GM12878 (cell line): ENCODE results near the gene C10orf105. TPM values are rescaled to one million over a fixed set of nuclear protein-coding genes. Genes with fewer than 3 reads are reported as not detected.

Source experiments
- ATAC-seq: fragments of 200-7000 bp; cut with Tn5 transposase; 3 replicates; pipeline ENCODE4 v1.9.1; 2020; ENCODE audit warnings: mild to moderate bottlenecking, moderate library complexity
- BruUV-seq: library from RNA; stranded (reverse); fragments of 400-500 nt; replicated peaks from 2 replicates; lab custom pipeline; 2021; lab: Mats Ljungman, UMichigan
- CTCF ChIA-PET: fragments of 300-600 bp; sonication (Branson Sonifier 250); formaldehyde crosslinking; extraction: SDS; loops from one replicate; lab custom pipeline; 2021; ENCODE audit warnings: inconsistent platforms; lab: Yijun Ruan, JAX
- POLR2A ChIA-PET: fragments of 350-600 bp; formaldehyde crosslinking; extraction: SDS; loops from one replicate; lab custom pipeline; 2021; ENCODE audit warnings: inconsistent platforms; lab: Charles Lee
- RAD21 ChIA-PET: fragments of 300-600 bp; sonication (Branson Sonifier 250); formaldehyde crosslinking; loops from one replicate; lab custom pipeline; 2023; ENCODE audit warnings: antibody characterized with exemption; ENCODE audit not compliant: unreplicated experiment; lab: Charles Lee
- SMC1A ChIA-PET: fragments of 300-600 bp; sonication (Branson Sonifier 250); formaldehyde crosslinking; loops from one replicate; lab custom pipeline; 2023; ENCODE audit not compliant: unreplicated experiment, uncharacterized antibody; lab: Charles Lee
- DNase-seq: peaks from one replicate; pipeline ENCODE4 v3.0.0-alpha.2; 2011; ENCODE audit warnings: low read depth, low spot score
- FAIRE-seq: peaks from 3 replicates; lab custom pipeline; 2011; peaks lifted over from hg19 to GRCh38; lab: Jason Lieb, UNC
- H2AFZ ChIP-seq: 2 replicates; pipeline ENCODE4 v1.6.0; 2011; ENCODE audit warnings: low read depth, low read length, control low read depth; ENCODE audit not compliant: control insufficient read depth
- H3K27ac ChIP-seq: 2 replicates; pipeline ENCODE4 v1.5.1; 2011; ENCODE audit warnings: control low read depth; ENCODE audit not compliant: control insufficient read depth, insufficient read depth
- H3K27me3 ChIP-seq, 2 experiments: replicated peaks in 1 of 2; 2 replicates each; pipeline versions ENCODE4 v1.6.0 to v1.6.1; 2011; ENCODE audit warnings: low read length in 1 of 2; ENCODE audit not compliant: control insufficient read depth in 2 of 2, insufficient read depth in 2 of 2
- H3K36me3 ChIP-seq, 2 experiments: 2 replicates each; pipeline ENCODE4 v1.5.1; 2011; ENCODE audit warnings: low read length in 1 of 2; ENCODE audit not compliant: control insufficient read depth in 2 of 2, insufficient read depth in 2 of 2
- H3K4me1 ChIP-seq: 2 replicates; pipeline ENCODE4 v1.6.1; 2011; ENCODE audit warnings: mild to moderate bottlenecking, low read length, moderate library complexity, mixed read lengths; ENCODE audit not compliant: control insufficient read depth, insufficient read depth
- H3K4me2 ChIP-seq: 2 replicates; pipeline ENCODE4 v1.6.0; 2011; ENCODE audit warnings: control low read depth; ENCODE audit not compliant: control insufficient read depth, insufficient read depth
- H3K4me3 ChIP-seq: fragments of 200-600 bp; sonication (generic); 2 replicates; pipeline ENCODE4 v1.5.1; 2016
- H3K79me2 ChIP-seq: 2 replicates; pipeline ENCODE4 v1.6.0; 2011; ENCODE audit warnings: low read length; ENCODE audit not compliant: control insufficient read depth, insufficient read depth
- H3K9ac ChIP-seq: 2 replicates; pipeline ENCODE4 v1.8.0; 2011; ENCODE audit warnings: low read length, control low read depth, mixed read lengths; ENCODE audit not compliant: control insufficient read depth, insufficient read depth
- H3K9me3 ChIP-seq: replicated peaks from 3 replicates; pipeline ENCODE4 v1.5.1; 2011; ENCODE audit warnings: mild to moderate bottlenecking, low read length; ENCODE audit not compliant: control insufficient read depth, insufficient read depth
- H4K20me1 ChIP-seq: 2 replicates; pipeline ENCODE4 v1.6.0; 2011; ENCODE audit not compliant: control insufficient read depth, insufficient read depth
- BACH1 ChIP-seq: fragments of 450-650 bp; IDR thresholded peaks from 2 replicates; pipeline ENCODE4 v1.6.1; 2017; ENCODE audit warnings: mild to moderate bottlenecking, borderline replicate concordance
- CHD1 ChIP-seq: IDR thresholded peaks from 2 replicates; pipeline ENCODE4 v1.6.1; 2012; ENCODE audit warnings: low read depth, low read length, improper control_type of control experiment
- ETV6 ChIP-seq, 2 experiments: fragments of 450-650 bp in 1 of 2; IDR thresholded peaks in 1 of 2; conservative IDR thresholded peaks in 1 of 2; 2 replicates each; pipeline ENCODE4 v1.6.1; 2014; ENCODE audit warnings: antibody characterized with exemption in 1 of 2, borderline replicate concordance in 1 of 2, low read depth in 1 of 2, mild to moderate bottlenecking in 1 of 2, moderate library complexity in 1 of 2
- IKZF2 ChIP-seq, 2 experiments: fragments of 450-650 bp; IDR thresholded peaks; 2 replicates each; pipeline ENCODE4 v1.6.1; 2017; ENCODE audit warnings: mild to moderate bottlenecking in 2 of 2, moderate library complexity in 2 of 2
- NBN ChIP-seq: fragments of 450-650 bp; IDR thresholded peaks from 2 replicates; pipeline ENCODE4 v1.6.1; 2016
- NR2C1 ChIP-seq: fragments of 450-650 bp; IDR thresholded peaks from 2 replicates; pipeline ENCODE4 v1.6.1; 2017; ENCODE audit warnings: antibody characterized with exemption, mild to moderate bottlenecking, moderate library complexity
- POLR2A ChIP-seq: IDR thresholded peaks from 2 replicates; pipeline ENCODE4 v1.6.1; 2011; ENCODE audit warnings: low read depth, mild to moderate bottlenecking, low read length
- POU2F2 ChIP-seq: IDR thresholded peaks from 3 replicates; pipeline ENCODE4 v1.6.1; 2011; ENCODE audit warnings: low read depth, mild to moderate bottlenecking, low read length, borderline replicate concordance
- RAD21 ChIP-seq: IDR thresholded peaks from 2 replicates; pipeline ENCODE4 v1.6.1; 2011; ENCODE audit warnings: mild to moderate bottlenecking, low read depth, low read length, moderate library complexity; ENCODE audit not compliant: insufficient read depth
- SPI1 ChIP-seq: IDR thresholded peaks from 2 replicates; pipeline ENCODE4 v1.6.1; 2011; ENCODE audit warnings: low read depth, mild to moderate bottlenecking, low read length, moderate library complexity, borderline replicate concordance; ENCODE audit not compliant: insufficient read depth
- YY1 ChIP-seq: IDR thresholded peaks from 2 replicates; pipeline ENCODE4 v1.6.1; 2011; ENCODE audit warnings: low read depth, mild to moderate bottlenecking, low read length
- ZBED1 ChIP-seq: IDR thresholded peaks from 2 replicates; pipeline ENCODE4 v1.6.1; 2016; ENCODE audit warnings: borderline replicate concordance
- WGBS: methylation state at CpG from one replicate; pipeline ENCODE4 v1.1.6; 2016; ENCODE audit warnings: low lambda C conversion rate; ENCODE audit not compliant: insufficient replicate concordance, insufficient coverage; ENCODE audit errors: missing lambda C conversion rate; 5-methylcytosine and 5-hydroxymethylcytosine counted together
- in situ Hi-C: fragments of 300-500 bp; cut with MboI; formaldehyde crosslinking; loops from 9 replicates; pipeline ENCODE4 v1.14.3; 2018; ENCODE audit warnings: mixed read lengths
- intact Hi-C: fragments of 100-400 bp; cut with micrococcal nuclease; formaldehyde crosslinking; loops from one replicate; pipeline ENCODE4 v1.14.2; 2022; ENCODE audit not compliant: unreplicated experiment
- polyA plus RNA-seq, 11 experiments: library from polyadenylated mRNA; depleted of rRNA in 4 of 11; unstranded in 6 of 11; stranded (reverse) in 5 of 11; fragments of >200 nt; fragmentation: Nextera tagmentation in 4 of 11; fragmentation: Illumina TruSeq in 1 of 11; extraction: Ambion mirVana in 4 of 11; extraction: Trizol in 1 of 11; gene quantifications; 1 replicate in 1 of 11; 2 replicates in 10 of 11; pipeline versions ENCODE4 v1.2.1 to v1.2.3, GENCODE V29; 2011 to 2016; ENCODE audit warnings: inconsistent platforms in 2 of 11, missing spikeins in 2 of 11, low read depth in 1 of 11
- total RNA-seq, 4 experiments: library from RNA; depleted of rRNA in 3 of 4; stranded (reverse); fragments of >200 nt in 3 of 4; fragmentation: Illumina TruSeq in 1 of 4; extraction: Trizol in 1 of 4; gene quantifications; 2 replicates each; pipeline versions ENCODE4 v1.2.1 to v1.2.3, GENCODE V29; 2013 to 2021
- TF ChIP-seq, protein P1 (sequence below): IDR thresholded peaks from 2 replicates; pipeline ENCODE4 v1.6.1; 2012; ENCODE audit warnings: mild to moderate bottlenecking, low read depth, low read length
- TF ChIP-seq, protein P2 (sequence below): fragments of 450-650 bp; IDR thresholded peaks from 2 replicates; pipeline ENCODE4 v1.6.1; 2017; ENCODE audit warnings: low read depth, mild to moderate bottlenecking, moderate library complexity
- TF ChIP-seq, protein P3 (sequence below): fragments of 450-650 bp; IDR thresholded peaks from 2 replicates; pipeline ENCODE4 v1.6.1; 2016; ENCODE audit warnings: mild to moderate bottlenecking

Gene C10orf105
- total and polyA plus RNA-seq, 10 of the 15 experiments (the other 5 are each of a cell fraction or from before 2014, with no cell fraction given) = 0.04 to 0.06 (median 0.05) TPM; not detected in 7

DNA sequence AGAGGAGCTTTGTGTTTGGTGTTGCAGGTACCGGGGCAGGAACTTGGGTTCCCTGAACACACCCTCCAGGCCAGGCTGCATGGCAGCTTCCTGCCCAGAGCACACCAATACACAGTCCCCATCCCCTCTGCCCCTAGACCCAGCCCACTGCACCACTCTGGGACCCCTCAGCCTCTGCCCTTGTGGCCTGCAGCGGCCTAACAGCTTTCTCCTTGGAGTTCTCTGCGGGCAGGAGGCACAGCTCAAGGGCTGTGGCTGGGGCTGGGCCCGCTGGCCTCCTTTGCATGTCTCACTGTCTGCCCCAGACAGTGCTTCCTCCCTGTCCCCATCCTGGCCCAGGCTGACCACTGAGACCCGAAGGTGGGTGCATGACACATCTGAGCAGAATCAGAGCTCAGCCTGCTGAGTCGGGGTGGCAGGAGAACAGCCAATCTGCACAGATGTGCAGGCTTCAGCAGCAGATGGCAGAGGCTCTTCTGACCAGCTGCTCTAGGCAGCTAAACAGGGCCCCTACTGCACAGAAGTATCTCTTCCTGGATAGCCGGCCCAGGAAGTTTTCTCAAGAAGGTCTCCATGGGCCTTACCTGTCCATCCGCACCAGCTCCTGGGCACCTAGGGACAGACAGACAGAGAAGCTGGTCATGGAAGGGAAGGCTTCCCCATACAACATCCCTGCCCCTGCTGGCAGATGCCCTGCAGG, 33.0 kb upstream of the C10orf105 start (continued):
- TF ChIP-seq, protein P1, sequence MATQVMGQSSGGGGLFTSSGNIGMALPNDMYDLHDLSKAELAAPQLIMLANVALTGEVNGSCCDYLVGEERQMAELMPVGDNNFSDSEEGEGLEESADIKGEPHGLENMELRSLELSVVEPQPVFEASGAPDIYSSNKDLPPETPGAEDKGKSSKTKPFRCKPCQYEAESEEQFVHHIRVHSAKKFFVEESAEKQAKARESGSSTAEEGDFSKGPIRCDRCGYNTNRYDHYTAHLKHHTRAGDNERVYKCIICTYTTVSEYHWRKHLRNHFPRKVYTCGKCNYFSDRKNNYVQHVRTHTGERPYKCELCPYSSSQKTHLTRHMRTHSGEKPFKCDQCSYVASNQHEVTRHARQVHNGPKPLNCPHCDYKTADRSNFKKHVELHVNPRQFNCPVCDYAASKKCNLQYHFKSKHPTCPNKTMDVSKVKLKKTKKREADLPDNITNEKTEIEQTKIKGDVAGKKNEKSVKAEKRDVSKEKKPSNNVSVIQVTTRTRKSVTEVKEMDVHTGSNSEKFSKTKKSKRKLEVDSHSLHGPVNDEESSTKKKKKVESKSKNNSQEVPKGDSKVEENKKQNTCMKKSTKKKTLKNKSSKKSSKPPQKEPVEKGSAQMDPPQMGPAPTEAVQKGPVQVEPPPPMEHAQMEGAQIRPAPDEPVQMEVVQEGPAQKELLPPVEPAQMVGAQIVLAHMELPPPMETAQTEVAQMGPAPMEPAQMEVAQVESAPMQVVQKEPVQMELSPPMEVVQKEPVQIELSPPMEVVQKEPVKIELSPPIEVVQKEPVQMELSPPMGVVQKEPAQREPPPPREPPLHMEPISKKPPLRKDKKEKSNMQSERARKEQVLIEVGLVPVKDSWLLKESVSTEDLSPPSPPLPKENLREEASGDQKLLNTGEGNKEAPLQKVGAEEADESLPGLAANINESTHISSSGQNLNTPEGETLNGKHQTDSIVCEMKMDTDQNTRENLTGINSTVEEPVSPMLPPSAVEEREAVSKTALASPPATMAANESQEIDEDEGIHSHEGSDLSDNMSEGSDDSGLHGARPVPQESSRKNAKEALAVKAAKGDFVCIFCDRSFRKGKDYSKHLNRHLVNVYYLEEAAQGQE = no peak

DNA sequence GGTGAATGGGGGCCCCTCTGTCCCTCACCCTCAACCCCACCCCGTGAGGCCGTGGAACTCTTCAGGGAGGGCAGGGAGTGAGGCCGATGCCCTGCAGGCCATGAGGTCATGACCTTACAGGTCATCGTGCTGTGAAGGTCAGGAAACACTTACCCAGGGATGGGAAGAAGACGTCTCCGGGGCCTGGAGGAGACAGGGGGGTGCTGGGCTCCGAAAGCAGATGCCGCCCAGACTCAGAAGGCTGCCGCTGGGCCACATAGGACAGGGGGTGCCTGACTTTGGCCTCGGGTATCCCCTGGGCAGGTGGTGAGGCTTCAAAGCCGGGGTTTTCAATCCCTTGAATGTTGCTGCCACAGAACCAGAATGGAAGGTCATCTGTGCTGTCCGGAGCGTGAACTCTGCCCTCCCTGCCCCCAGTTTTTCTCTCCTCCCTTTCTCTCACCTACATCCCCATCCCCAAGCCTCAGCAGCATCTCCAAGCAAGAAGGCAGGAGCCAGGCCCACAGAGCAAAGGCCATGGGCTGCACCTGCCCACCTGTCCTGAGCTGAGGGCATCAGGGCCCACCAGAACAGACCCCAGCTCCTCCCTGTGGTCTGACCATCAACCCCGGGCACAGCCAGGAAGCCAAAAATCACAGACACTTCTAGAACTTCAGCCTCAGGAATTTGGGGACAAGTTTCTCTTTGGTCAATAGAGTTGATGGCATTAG, 32.1 kb upstream of the C10orf105 start:
- H3K36me3 ChIP-seq = peaks cover 0 to 2% of the 10 kb centered on the region in 2 experiments; a peak in 1 of 4 replicates
- BruUV-seq = no TSS peak
- ChIA-PET POLR2A (interaction anchor here (1.1 kb wide), 1 partner anchor 15 kb away, joined by 3 read pairs; no protein-coding TSS in a partner anchor), RAD21 (interaction anchor here (1.4 kb wide), 1 partner anchor 21 kb away, joined by 3 read pairs; no protein-coding TSS in a partner anchor), CTCF (interaction anchor here (1.6 kb wide), 1 partner anchor 21 kb away, joined by 4 read pairs; no protein-coding TSS in a partner anchor), SMC1A (interaction anchor here (1.7 kb wide), 1 partner anchor 15 kb away, joined by 9 read pairs; no protein-coding TSS in a partner anchor)
- H3K9me3 ChIP-seq = no peaks in the 10 kb centered on the region
- DNase-seq = no peak
- H3K4me1 ChIP-seq = peaks cover 52% of the 10 kb centered on the region
- no peak overlapping the region for H3K9ac ChIP-seq
- H3K4me3 ChIP-seq = no peak overlapping the region
- no peaks in the 10 kb centered on the region for H3K79me2 ChIP-seq
- WGBS = 76% methylated on average over 14 of the region's 14 CpGs
- H4K20me1 ChIP-seq = no peaks in the 10 kb centered on the region
- no peak overlapping the region for H3K4me2 ChIP-seq
- in situ Hi-C loops = no loop called here
- FAIRE-seq = no peak
- intact Hi-C loops = no loop called here
- no peak overlapping the region for H3K27ac ChIP-seq
- H2AFZ ChIP-seq = no peak overlapping the region
- no peak for ATAC-seq
- no peaks in the 10 kb centered on the region; a peak in 1 of 4 replicates for H3K27me3 ChIP-seq
- TF ChIP-seq, protein P2, sequence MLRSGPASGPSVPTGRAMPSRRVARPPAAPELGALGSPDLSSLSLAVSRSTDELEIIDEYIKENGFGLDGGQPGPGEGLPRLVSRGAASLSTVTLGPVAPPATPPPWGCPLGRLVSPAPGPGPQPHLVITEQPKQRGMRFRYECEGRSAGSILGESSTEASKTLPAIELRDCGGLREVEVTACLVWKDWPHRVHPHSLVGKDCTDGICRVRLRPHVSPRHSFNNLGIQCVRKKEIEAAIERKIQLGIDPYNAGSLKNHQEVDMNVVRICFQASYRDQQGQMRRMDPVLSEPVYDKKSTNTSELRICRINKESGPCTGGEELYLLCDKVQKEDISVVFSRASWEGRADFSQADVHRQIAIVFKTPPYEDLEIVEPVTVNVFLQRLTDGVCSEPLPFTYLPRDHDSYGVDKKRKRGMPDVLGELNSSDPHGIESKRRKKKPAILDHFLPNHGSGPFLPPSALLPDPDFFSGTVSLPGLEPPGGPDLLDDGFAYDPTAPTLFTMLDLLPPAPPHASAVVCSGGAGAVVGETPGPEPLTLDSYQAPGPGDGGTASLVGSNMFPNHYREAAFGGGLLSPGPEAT = no peak
- TF ChIP-seq ETV6 (conservative IDR thresholded peaks at IDR 0.05 in 1 of 2, IDR thresholded peaks at IDR 0.05 in 1 of 2; ENCODE audit: borderline replicate concordance in 1 of 2, low read depth in 1 of 2) = no peak
- TF ChIP-seq POU2F2 = no peak
- no peak for TF ChIP-seq IKZF2 (IDR thresholded peaks at IDR 0.05)
- no peak for TF ChIP-seq BACH1
- TF ChIP-seq SPI1 = no peak
- no peak for TF ChIP-seq CHD1
- TF ChIP-seq POLR2A = no peak
- TF ChIP-seq ZBED1 = no peak
- no peak for TF ChIP-seq NBN
- TF ChIP-seq NR2C1 = no peak
- no peak for TF ChIP-seq RAD21
- TF ChIP-seq YY1 = no peak
- TF ChIP-seq, protein P3, sequence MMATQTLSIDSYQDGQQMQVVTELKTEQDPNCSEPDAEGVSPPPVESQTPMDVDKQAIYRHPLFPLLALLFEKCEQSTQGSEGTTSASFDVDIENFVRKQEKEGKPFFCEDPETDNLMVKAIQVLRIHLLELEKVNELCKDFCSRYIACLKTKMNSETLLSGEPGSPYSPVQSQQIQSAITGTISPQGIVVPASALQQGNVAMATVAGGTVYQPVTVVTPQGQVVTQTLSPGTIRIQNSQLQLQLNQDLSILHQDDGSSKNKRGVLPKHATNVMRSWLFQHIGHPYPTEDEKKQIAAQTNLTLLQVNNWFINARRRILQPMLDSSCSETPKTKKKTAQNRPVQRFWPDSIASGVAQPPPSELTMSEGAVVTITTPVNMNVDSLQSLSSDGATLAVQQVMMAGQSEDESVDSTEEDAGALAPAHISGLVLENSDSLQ = no peak
